ENCODE data around the gene EIF4E1B.

DNA sequence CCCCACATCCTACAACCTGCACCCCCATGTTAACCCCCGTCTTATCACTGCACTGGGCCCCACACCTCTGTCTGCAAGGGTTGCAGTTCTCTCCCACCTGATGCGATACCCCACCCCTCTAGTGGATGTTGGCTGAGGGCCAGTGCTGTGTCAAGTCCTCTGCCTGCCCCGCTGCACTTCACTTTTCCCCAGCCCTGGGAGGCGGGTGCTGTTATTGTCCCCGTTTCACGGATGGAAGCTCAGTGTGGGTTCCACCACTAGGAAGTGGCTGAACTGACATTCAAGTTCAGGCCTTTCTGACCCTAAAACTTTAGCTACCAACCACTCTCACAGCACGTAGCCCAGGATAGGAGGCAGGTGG, 3.6 kb upstream of the EIF4E1B start:
- TF ChIP-seq CTCF (IDR thresholded peaks at IDR 0.05) (no peak), POLR2A (IDR thresholded peaks at IDR 0.05) (no peak)

Measured in lower leg skin (tissue), 3 donors.